ENCODE data around the gene GLB1L.

GRCh38 chr2:219207134-219207883, 37.9 kb downstream of the GLB1L start:
- TF ChIP-seq CTCF (IDR thresholded peaks at IDR 0.05): no peak
- TF ChIP-seq ZFX (IDR thresholded peaks at IDR 0.05; ENCODE audit: borderline replicate concordance): no peak

All from 22Rv1 (cell line).